OCI-LY3 (cell line): ENCODE results near the gene SCAI.

Experiments used
- CTCF ChIP-seq: fragments of 200-600, 300-600 bp; sonication (generic); IDR thresholded peaks from 2 replicates; pipeline ENCODE4 v1.5.1; 2014; ENCODE audit warnings: antibody characterized with exemption, low read length, low read depth
- EZH2phosphoT487 ChIP-seq: fragments of 200-600 bp; shearing (Covaris generic); IDR thresholded peaks from 2 replicates; pipeline ENCODE4 v1.6.1; 2018; ENCODE audit warnings: antibody characterized with exemption, mixed run types, low read depth

- TF ChIP-seq CTCF (no peak), EZH2phosphoT487 (no peak)
Measured at GRCh38 chr9:125183561-125183960, 40.2 kb upstream of the SCAI start.
